HG02852 (cell line): ENCODE measurements around the gene SECTM1.
"Not testable (repeated sequence)": the region's sequence is repeated elsewhere in the genome, so short reads cannot be mapped to it uniquely, and the experiment has no call there.

Source experiments
- ATAC-seq: cut with Tn5 transposase; IDR thresholded peaks from one replicate; pipeline ENCODE4 v1.9.1; 2021; ENCODE audit warnings: mild to moderate bottlenecking, moderate library complexity; ENCODE audit not compliant: unreplicated experiment

Gene SECTM1

GRCh38 chr17:82333279-82334171 lies at the start of gene SECTM1:
TSS of gene SECTM1 (minus strand) at chr17:82333766. CDS start at chr17:82327240, 6,526 bp downstream.
- no peak for ATAC-seq

GRCh38 chr17:82382933-82383255 lies 49.3 kb upstream of the SECTM1 start:
- no peak for ATAC-seq

- not testable (repeated sequence) for ATAC-seq
Observed at GRCh38 chr17:82382220-82382932, 48.8 kb upstream of the SECTM1 start.

GRCh38 chr17:82381703-82382009 lies 48.1 kb upstream of the SECTM1 start:
- ATAC-seq = not testable (repeated sequence)

- ATAC-seq = no peak
Observed at GRCh38 chr17:82380860-82381702, 47.5 kb upstream of the SECTM1 start.

- ATAC-seq = no peak
Observed at GRCh38 chr17:82378741-82379021, 45.1 kb upstream of the SECTM1 start.

GRCh38 chr17:82377924-82378740 lies 44.6 kb upstream of the SECTM1 start:
- ATAC-seq = no peak

- ATAC-seq = not testable (repeated sequence)
Observed at GRCh38 chr17:82377294-82377693, 43.7 kb upstream of the SECTM1 start.

GRCh38 chr17:82376042-82376730 lies 42.6 kb upstream of the SECTM1 start:
- ATAC-seq = no peak

- no peak for ATAC-seq
Observed at GRCh38 chr17:82375359-82376041, 41.9 kb upstream of the SECTM1 start.

- no peak for ATAC-seq
Observed at GRCh38 chr17:82374626-82375331, 41.2 kb upstream of the SECTM1 start.

GRCh38 chr17:82373731-82374625 lies 40.4 kb upstream of the SECTM1 start:
- ATAC-seq = no peak

GRCh38 chr17:82373072-82373452 lies 39.5 kb upstream of the SECTM1 start:
- not testable (repeated sequence) for ATAC-seq

- ATAC-seq = no peak
Observed at GRCh38 chr17:82372249-82373071, 38.9 kb upstream of the SECTM1 start.

- no peak for ATAC-seq
Observed at GRCh38 chr17:82371333-82372248, 38.0 kb upstream of the SECTM1 start, which contains the start of gene UTS2R. TSS of gene UTS2R (plus strand) at chr17:82371765. CDS start at chr17:82374325, 2,560 bp downstream.
